Breast epithelium (tissue), 4 donors: ENCODE data around the gene KLHL29. TPM values are rescaled to one million over a fixed set of nuclear protein-coding genes. Genes with fewer than 3 reads are reported as not detected.
A peak's percentile ranks its signal among the peaks of the same experiment; 100 is the strongest.

Experiments used
- DNase-seq, 2 donors: peaks; one replicate each; pipeline ENCODE4 v3.0.0-alpha.2; 2019; ENCODE audit warnings: low spot score in 2 of 2
- H3K27ac ChIP-seq, 2 donors: fragments of 200-600 bp; sonication (generic) in 1 of 2; one replicate each; pipeline ENCODE4 v1.5.1; 2016 to 2019; ENCODE audit warnings: mild to moderate bottlenecking in 1 of 2
- H3K27me3 ChIP-seq, 2 donors: fragments of 200-600 bp; sonication (generic) in 1 of 2; one replicate each; pipeline versions ENCODE4 v1.5.1 to v1.6.0; 2017 to 2019; ENCODE audit warnings: control low read depth in 1 of 2, mild to moderate bottlenecking in 1 of 2
- H3K36me3 ChIP-seq: fragments of 200-600 bp; one replicate; pipeline ENCODE4 v1.5.1; 2019
- H3K4me1 ChIP-seq, 2 donors: fragments of 200-600 bp; sonication (generic); one replicate each; pipeline ENCODE4 v1.5.1; 2016 to 2019; ENCODE audit warnings: control low read depth in 1 of 2
- H3K4me3 ChIP-seq, 3 donors: fragments of 200-600 bp; sonication (generic); 1 replicate in 2 of 3; 2 replicates in 1 of 3; pipeline ENCODE4 v1.5.1; 2016 to 2019; ENCODE audit warnings: mild to moderate bottlenecking in 3 of 3, moderate library complexity in 2 of 3
- H3K9me3 ChIP-seq, 2 donors: fragments of 200-600 bp; sonication (generic) in 1 of 2; one replicate each; pipeline ENCODE4 v1.5.1; 2016 to 2019; ENCODE audit warnings: control low read depth in 1 of 2
- POLR2A ChIP-seq: fragments of 450-650 bp; IDR thresholded peaks from one replicate; pipeline ENCODE4 v1.6.1; 2016; ENCODE audit warnings: antibody characterized with exemption, mild to moderate bottlenecking, moderate library complexity
- POLR2AphosphoS5 ChIP-seq, 3 donors: sonication (generic); formaldehyde crosslinking; IDR thresholded peaks; one replicate each; pipeline ENCODE4 v1.6.1; 2017; ENCODE audit warnings: antibody characterized with exemption in 3 of 3
- intact Hi-C: fragments of 100-400 bp; cut with DNase I; formaldehyde crosslinking; loops from one replicate; pipeline ENCODE4 v1.15.1; 2023; ENCODE audit warnings: low total_unique reads
- total RNA-seq, 3 donors: library from RNA; depleted of rRNA; stranded (reverse); fragments of >200 nt; gene quantifications; one replicate each; pipeline ENCODE4 v1.1.0, GENCODE V29; 2016
- TF ChIP-seq, protein P1 (sequence below), 3 donors: fragments of 450-650 bp; IDR thresholded peaks; one replicate each; pipeline ENCODE4 v1.5.1; 2016 to 2017; ENCODE audit warnings: antibody characterized with exemption in 3 of 3, mild to moderate bottlenecking in 3 of 3, moderate library complexity in 3 of 3

The KLHL29 gene
- total RNA-seq, 3 donors from 2014 or later = 4.5 to 20.9 (median 14.7) TPM

DNA sequence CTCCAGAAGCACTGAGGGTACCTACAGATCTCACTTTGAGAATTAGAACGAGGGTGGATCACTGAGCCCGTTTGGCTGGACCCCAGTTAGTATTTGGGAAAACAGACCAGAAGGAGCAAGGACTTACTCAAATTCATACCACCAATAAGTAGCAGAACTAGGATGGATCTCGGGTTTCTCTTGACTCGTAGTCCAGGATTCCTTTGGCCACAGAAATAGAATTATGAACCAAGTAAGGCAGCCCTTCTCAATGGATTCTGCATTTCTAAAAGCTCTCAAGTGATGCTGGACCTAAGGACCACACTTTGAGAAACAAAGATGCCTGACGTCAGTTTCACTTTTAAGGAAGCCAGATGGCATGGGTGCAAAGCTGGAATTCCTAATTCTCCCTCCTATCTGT, 153.0 kb downstream of the KLHL29 start:
- peak overlapping the region in 1 of 2 donors; percentile 12 for H3K27ac ChIP-seq
- intact Hi-C loops = no loop called here
- TF ChIP-seq, protein P1, sequence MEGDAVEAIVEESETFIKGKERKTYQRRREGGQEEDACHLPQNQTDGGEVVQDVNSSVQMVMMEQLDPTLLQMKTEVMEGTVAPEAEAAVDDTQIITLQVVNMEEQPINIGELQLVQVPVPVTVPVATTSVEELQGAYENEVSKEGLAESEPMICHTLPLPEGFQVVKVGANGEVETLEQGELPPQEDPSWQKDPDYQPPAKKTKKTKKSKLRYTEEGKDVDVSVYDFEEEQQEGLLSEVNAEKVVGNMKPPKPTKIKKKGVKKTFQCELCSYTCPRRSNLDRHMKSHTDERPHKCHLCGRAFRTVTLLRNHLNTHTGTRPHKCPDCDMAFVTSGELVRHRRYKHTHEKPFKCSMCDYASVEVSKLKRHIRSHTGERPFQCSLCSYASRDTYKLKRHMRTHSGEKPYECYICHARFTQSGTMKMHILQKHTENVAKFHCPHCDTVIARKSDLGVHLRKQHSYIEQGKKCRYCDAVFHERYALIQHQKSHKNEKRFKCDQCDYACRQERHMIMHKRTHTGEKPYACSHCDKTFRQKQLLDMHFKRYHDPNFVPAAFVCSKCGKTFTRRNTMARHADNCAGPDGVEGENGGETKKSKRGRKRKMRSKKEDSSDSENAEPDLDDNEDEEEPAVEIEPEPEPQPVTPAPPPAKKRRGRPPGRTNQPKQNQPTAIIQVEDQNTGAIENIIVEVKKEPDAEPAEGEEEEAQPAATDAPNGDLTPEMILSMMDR (IDR thresholded peaks at IDR 0.05) = no peak
- TF ChIP-seq POLR2AphosphoS5 (IDR thresholded peaks at IDR 0.05) = no peak
- no peak for TF ChIP-seq POLR2A
- H3K4me1 ChIP-seq = no peaks in the 10 kb centered on the region
- H3K27me3 ChIP-seq = no peaks in the 10 kb centered on the region
- H3K4me3 ChIP-seq = no peak overlapping the region
- DNase-seq = no peak
- H3K36me3 ChIP-seq = no peaks in the 10 kb centered on the region
- H3K9me3 ChIP-seq = no peaks in the 10 kb centered on the region

DNA sequence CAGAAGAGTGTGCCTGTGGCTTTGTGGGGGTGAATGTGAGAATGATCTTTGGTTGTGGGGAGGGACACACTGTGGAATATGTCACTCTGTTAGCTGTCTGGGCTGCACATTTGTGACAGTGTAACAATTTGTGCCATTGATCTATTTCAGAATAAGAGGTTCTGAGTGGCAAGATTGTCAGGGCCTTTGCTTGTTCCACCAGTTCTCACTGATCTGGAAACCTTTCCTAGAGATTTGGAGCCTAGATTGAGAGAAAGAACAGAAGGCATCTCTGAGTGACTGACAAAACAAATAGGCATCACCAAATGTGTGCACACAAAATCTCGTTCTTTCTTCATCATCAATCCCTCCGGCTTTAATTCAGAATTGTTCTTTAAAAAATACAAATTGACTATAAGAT, 153.6 kb downstream of the KLHL29 start:
- Histone ChIP-seq H3K27me3 (no peaks in the 10 kb centered on the region), H3K4me3 (no peak overlapping the region), H3K4me1 (no peaks in the 10 kb centered on the region), H3K36me3 (no peaks in the 10 kb centered on the region), H3K27ac (peak overlapping the region in 1 of 2 donors; percentile 12), H3K9me3 (no peaks in the 10 kb centered on the region)
- TF ChIP-seq POLR2AphosphoS5 (IDR thresholded peaks at IDR 0.05) (no peak), POLR2A (no peak)
- TF ChIP-seq, protein P1 (IDR thresholded peaks at IDR 0.05) = no peak
- intact Hi-C loops = no loop called here
- no peak for DNase-seq

DNA sequence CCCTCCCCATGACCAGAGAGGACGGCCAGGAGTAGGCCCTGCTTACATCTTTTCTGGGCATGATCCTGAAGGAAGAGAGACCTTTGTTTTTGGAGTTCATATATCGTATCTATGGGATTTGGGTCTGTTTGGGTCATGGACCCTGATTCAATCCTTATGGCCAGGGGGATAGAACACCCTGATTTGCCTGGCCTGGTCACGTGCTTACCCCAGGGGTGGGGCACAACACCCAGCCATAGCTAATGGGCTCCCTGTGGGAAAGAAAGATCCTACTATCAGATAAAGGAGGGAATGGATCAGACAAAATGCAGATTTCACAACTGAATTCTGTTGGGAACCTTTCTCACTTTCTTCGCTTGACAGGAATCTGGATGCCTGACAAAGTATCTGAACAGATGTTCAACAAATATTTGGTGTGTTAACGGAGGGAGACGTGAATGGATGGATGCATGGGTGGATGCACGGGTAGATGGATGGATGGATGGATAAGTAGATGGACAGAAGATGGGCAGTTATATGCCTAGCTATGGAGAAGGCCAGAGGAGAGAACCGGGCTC, 155.9 kb downstream of the KLHL29 start:
- no peaks in the 10 kb centered on the region for H3K4me1 ChIP-seq
- H3K27me3 ChIP-seq = no peaks in the 10 kb centered on the region
- no peaks in the 10 kb centered on the region for H3K9me3 ChIP-seq
- H3K36me3 ChIP-seq = no peaks in the 10 kb centered on the region
- TF ChIP-seq, protein P1 (IDR thresholded peaks at IDR 0.05) = no peak
- TF ChIP-seq POLR2A (no peak), POLR2AphosphoS5 (IDR thresholded peaks at IDR 0.05) (no peak)
- intact Hi-C loops = no loop called here
- no peak for DNase-seq
- no peak overlapping the region for H3K4me3 ChIP-seq
- H3K27ac ChIP-seq = no peak overlapping the region

DNA sequence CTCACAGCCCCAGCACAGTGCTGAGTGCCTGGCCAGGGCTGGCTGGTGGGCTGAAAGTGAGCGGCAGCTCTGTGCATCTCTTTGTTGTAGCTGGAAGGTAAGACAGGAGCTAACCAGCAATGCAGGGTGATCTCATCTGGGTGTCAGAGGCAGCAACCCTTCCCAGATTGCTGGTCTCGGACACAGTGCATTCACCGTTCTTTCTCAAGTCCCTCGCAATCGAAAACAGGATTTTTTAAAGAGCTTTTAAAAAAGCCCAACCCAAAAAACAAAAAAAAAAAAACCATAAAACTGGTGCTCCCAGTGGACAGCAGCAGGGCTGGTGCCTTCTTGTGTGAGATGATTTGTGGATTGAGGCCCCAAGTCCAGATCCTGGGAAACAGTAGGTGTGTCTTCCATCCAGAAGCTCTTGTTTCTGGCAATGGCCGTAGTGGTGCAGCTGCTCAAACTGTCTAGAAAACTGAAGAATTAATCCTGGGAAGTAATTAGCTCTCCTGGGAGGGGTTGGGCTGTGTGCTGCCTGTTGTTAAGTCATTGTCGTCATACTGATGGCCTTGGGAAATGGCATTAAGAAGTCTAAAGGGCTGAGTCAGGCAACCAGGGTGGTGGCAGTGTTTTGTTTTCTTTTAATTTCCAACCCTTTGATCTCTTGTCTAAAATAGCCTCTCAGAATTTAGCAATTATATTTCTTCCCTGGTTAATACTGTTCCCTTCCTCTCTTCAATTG, 156.7 kb downstream of the KLHL29 start:
- Histone ChIP-seq H3K27ac (no peak overlapping the region), H3K27me3 (no peaks in the 10 kb centered on the region), H3K9me3 (no peaks in the 10 kb centered on the region), H3K36me3 (no peaks in the 10 kb centered on the region), H3K4me3 (no peak overlapping the region), H3K4me1 (no peaks in the 10 kb centered on the region)
- intact Hi-C loops = no loop called here
- DNase-seq = no peak
- TF ChIP-seq POLR2AphosphoS5 (IDR thresholded peaks at IDR 0.05) (no peak), POLR2A (no peak)
- TF ChIP-seq, protein P1 (IDR thresholded peaks at IDR 0.05) = no peak

DNA sequence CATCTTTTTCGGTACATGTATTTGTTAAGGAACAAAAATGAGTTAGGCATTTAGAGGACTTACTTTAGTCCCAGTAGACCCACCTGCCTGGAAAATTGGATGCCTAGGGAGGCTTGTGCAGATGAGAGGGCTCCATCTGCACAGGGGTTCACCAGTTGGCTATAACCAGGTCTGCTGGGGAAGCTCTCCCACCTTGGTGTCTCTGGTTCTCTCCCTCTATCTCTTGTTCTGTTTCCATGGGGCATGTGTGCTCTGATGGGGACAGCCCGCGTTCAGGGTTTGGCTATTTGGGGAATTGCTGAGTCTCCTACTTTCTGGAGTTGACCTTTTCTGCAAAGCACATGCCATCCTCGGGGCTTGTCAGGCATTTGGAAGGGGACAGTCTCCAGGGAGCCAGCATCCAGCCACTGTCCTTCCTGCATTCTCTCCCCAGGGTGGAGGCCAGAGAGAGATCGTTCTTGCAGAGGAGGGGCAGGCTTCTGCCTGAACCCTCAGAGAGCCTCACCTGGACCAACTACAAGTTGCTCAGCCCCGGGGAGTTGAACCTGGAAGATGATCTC, 157.3 kb downstream of the KLHL29 start:
- no peak overlapping the region for H3K4me3 ChIP-seq
- DNase-seq = no peak
- TF ChIP-seq, protein P1 (IDR thresholded peaks at IDR 0.05) = no peak
- TF ChIP-seq POLR2A (no peak), POLR2AphosphoS5 (IDR thresholded peaks at IDR 0.05) (no peak)
- intact Hi-C loops = no loop called here
- no peaks in the 10 kb centered on the region for H3K27me3 ChIP-seq
- no peak overlapping the region for H3K27ac ChIP-seq
- no peaks in the 10 kb centered on the region for H3K36me3 ChIP-seq
- no peaks in the 10 kb centered on the region for H3K4me1 ChIP-seq
- H3K9me3 ChIP-seq = no peaks in the 10 kb centered on the region
